CD4-positive, alpha-beta T cell treated with Interferon gamma for 1 hour (primary cell): ENCODE measurements around the gene ITGB3.
"Not testable (repeated sequence)": the region's sequence is repeated elsewhere in the genome, so short reads cannot be mapped to it uniquely, and the experiment has no call there.

Experiments
- DNase-seq: peaks from one replicate; pipeline ENCODE4 v3.0.0-alpha.2; 2020

Gene ITGB3

GRCh38 chr17:47223460-47223859 is 30.2 kb upstream of the ITGB3 start:
- DNase-seq, result no peak

- DNase-seq, result not testable (repeated sequence)
These were observed 29.6 kb upstream of the ITGB3 start for GRCh38 chr17:47224077-47224476.

GRCh38 chr17:47224966-47225365 is 28.7 kb upstream of the ITGB3 start:
- DNase-seq, result no peak

- DNase-seq, result no peak
These were observed 28.2 kb upstream of the ITGB3 start for GRCh38 chr17:47225436-47225858.

GRCh38 chr17:47225911-47226688 is 27.5 kb upstream of the ITGB3 start:
- no peak for DNase-seq

GRCh38 chr17:47227862-47228261 is 25.8 kb upstream of the ITGB3 start:
- DNase-seq, result no peak

- DNase-seq, result peak; percentile 63
These were observed 23.8 kb upstream of the ITGB3 start for GRCh38 chr17:47229535-47230443.

- DNase-seq, result no peak
These were observed 22.8 kb upstream of the ITGB3 start for GRCh38 chr17:47230864-47231263.

- DNase-seq, result no peak
These were observed 22.3 kb upstream of the ITGB3 start for GRCh38 chr17:47231334-47231733.

- no peak for DNase-seq
These were observed 21.8 kb upstream of the ITGB3 start for GRCh38 chr17:47231866-47232265.

GRCh38 chr17:47232465-47232864 is 21.2 kb upstream of the ITGB3 start:
- DNase-seq, result no peak

GRCh38 chr17:47235506-47235905 is 18.1 kb upstream of the ITGB3 start:
- DNase-seq, result no peak

GRCh38 chr17:47235923-47236322 is 17.7 kb upstream of the ITGB3 start:
- no peak for DNase-seq

GRCh38 chr17:47237841-47238240 is 15.8 kb upstream of the ITGB3 start:
- DNase-seq, result no peak

GRCh38 chr17:47238321-47239010 is 15.2 kb upstream of the ITGB3 start:
- no peak for DNase-seq

- DNase-seq, result no peak
These were observed 14.0 kb upstream of the ITGB3 start for GRCh38 chr17:47239619-47239966.

GRCh38 chr17:47239967-47240651 is 13.5 kb upstream of the ITGB3 start:
- DNase-seq, result no peak

- DNase-seq, result no peak
These were observed 12.8 kb upstream of the ITGB3 start for GRCh38 chr17:47240806-47241205.

GRCh38 chr17:47242648-47243047 is 11.0 kb upstream of the ITGB3 start:
- DNase-seq, result no peak

- DNase-seq, result no peak
These were observed 9.7 kb upstream of the ITGB3 start for GRCh38 chr17:47243737-47244598.

GRCh38 chr17:47244697-47245096 is 8.9 kb upstream of the ITGB3 start:
- DNase-seq, result no peak

GRCh38 chr17:47246120-47246519 is 7.5 kb upstream of the ITGB3 start:
- no peak for DNase-seq
